ENCODE data around the gene TSPAN6.

Gene TSPAN6, protein sequence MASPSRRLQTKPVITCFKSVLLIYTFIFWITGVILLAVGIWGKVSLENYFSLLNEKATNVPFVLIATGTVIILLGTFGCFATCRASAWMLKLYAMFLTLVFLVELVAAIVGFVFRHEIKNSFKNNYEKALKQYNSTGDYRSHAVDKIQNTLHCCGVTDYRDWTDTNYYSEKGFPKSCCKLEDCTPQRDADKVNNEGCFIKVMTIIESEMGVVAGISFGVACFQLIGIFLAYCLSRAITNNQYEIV

DNA sequence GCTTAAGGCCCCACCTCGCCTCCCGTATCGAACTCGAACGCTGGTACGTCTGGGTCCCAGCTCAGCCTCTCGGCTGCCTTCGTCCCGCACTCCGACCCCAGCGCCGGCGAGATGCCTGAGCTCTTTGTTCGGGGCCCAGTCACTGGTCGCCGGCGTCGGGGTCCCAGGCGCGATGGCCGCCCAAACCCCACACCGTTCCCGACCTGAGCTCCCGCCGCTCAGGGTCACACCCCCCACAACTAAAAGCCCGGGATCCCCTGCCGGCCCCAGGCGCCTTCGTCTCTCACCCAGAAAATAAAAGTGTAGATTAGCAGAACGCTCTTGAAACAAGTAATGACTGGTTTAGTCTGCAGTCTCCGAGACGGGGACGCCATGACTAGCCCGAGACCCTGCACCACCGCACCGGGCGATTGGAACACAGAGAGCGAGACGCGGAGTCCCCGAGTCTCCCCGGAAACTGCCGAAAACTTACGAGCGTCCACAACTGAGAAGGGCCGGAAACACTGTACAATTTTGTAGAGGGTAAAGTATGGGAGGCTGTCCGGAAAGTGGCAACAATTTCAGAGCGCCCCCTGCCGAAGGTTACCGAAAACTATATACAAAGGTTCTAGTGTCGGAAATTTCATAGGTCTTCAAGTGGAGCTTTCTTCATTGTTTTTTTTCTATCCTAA lies at the start of gene TSPAN6:
TSPAN6 (minus strand) TSS at position 486 of the 671 bp plus-strand sequence; CDS start at position 374, 112 bp downstream.
- H3K4me3 Mint-ChIP-seq: peak within 1 kb of the TSS; percentile 81
- no peaks in the 10 kb centered on the region for H3K36me3 Mint-ChIP-seq (ENCODE audit: low read depth)
- peaks cover 7% of the 10 kb centered on the region for H3K4me1 Mint-ChIP-seq (ENCODE audit: low read depth)
- peaks cover 18% of the 10 kb centered on the region for H3K27me3 Mint-ChIP-seq
- H3K9me3 Mint-ChIP-seq: no peaks in the 10 kb centered on the region
- H3K27ac Mint-ChIP-seq: no peak within 1 kb of the TSS

DNA sequence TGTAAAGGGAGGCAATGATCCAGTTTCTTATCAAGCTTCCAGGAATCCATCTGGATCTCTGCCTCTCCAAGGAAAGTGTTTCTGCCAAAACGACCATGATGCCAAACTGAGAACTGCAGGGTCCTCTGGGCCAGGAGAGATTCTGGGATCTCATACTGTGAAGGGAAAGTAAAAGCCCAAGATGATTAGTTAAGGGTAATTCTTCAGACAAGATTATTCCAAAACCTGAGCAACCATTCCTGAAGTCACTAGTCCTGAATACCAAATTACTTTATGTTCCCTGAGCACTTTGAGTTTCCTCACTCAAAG lies 49.3 kb upstream of the TSPAN6 start:
- Mint-ChIP-seq H3K4me3 (no peak overlapping the region), H3K27ac (no peak overlapping the region), H3K9me3 (no peaks in the 10 kb centered on the region), H3K4me1 (ENCODE audit: low read depth) (peaks cover 21% of the 10 kb centered on the region), H3K27me3 (peaks cover 6% of the 10 kb centered on the region), H3K36me3 (ENCODE audit: low read depth) (no peaks in the 10 kb centered on the region)

DNA sequence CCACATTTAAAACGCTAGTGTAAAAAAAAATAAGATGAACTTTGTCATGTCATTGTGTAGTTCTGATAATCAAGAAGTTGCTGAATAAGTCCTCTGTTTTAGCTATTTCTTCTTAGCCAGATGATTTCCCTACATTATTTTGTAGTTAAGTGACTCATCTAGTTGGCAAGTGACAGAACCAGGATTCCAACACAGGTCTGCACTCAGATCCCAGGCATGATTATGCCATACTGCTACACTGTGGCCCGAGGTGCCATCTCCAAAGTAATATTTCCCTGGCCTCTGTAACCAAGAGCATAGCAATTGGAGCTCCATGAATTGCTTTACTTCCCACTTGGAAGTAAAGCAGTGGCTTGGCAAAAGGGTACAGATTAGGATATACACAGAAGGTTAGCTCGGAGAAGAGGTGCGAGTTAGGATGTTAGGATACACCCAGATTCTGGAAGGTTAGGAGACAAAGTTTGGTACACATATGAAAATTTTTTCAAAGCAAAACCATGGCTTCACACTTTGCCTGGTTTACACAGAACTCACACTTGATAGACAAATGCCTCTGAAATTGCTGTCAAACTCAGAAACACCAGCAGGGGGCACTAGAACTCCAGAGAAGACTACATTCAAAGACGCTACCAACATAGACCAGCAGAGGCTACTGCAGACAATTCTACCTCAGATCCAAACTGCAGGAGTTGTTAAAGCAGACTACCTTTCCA lies 48.8 kb upstream of the TSPAN6 start:
- Mint-ChIP-seq H3K36me3 (ENCODE audit: low read depth) (no peaks in the 10 kb centered on the region), H3K27ac (no peak overlapping the region)

DNA sequence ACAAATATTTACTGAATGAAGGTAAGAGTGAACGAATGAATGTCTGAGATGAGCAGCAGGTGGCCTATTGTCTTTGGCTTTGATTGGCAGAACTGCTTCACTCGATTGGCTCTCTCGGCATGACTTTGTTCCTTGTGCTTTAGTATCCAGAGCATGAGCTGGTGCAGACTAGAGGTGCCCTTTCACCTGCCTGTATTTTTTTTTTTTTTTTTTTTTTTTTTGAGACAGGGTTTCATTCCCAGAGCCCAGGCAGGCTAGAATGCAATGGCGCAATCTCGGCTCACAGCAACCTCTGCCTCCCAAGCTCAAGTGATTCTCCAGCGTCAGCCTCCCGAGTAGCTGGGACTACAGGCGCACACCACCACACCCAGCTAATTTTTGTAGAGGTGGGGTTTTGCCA lies 46.3 kb upstream of the TSPAN6 start:
- H3K9me3 Mint-ChIP-seq: no peaks in the 10 kb centered on the region
- H3K27ac Mint-ChIP-seq: no peak overlapping the region
- H3K36me3 Mint-ChIP-seq (ENCODE audit: low read depth): no peaks in the 10 kb centered on the region
- no peak overlapping the region for H3K4me3 Mint-ChIP-seq
- peaks cover 3% of the 10 kb centered on the region for H3K27me3 Mint-ChIP-seq
- H3K4me1 Mint-ChIP-seq (ENCODE audit: low read depth): peaks cover 18% of the 10 kb centered on the region

More for the DNA sequence above, 48.8 kb upstream of the TSPAN6 start:
- peaks cover 6% of the 10 kb centered on the region for H3K27me3 Mint-ChIP-seq
- H3K9me3 Mint-ChIP-seq: no peaks in the 10 kb centered on the region
- H3K4me1 Mint-ChIP-seq (ENCODE audit: low read depth): peaks cover 21% of the 10 kb centered on the region
- H3K4me3 Mint-ChIP-seq: no peak overlapping the region

DNA sequence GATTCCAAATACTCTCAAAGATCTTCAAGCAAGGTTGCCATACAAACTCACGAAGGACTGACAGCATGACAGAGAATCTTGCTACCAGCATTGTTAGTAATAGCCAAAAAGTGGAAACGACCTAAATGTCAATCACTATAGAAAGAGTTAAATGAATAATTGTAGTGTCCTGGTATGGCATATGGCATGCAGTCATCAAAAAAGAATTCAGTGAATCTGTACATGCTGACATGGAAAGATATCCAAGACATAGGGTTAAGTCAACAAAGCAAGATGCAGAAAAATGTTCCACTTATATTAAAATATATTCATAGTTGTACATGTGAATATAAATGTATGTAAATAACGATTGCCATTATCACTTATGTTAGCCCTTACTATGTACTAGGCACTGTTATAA lies 45.0 kb upstream of the TSPAN6 start:
- Mint-ChIP-seq H3K27ac (no peak overlapping the region), H3K27me3 (peaks cover 3% of the 10 kb centered on the region), H3K4me1 (ENCODE audit: low read depth) (peaks cover 5% of the 10 kb centered on the region), H3K9me3 (no peaks in the 10 kb centered on the region), H3K36me3 (ENCODE audit: low read depth) (no peaks in the 10 kb centered on the region), H3K4me3 (no peak overlapping the region)

DNA sequence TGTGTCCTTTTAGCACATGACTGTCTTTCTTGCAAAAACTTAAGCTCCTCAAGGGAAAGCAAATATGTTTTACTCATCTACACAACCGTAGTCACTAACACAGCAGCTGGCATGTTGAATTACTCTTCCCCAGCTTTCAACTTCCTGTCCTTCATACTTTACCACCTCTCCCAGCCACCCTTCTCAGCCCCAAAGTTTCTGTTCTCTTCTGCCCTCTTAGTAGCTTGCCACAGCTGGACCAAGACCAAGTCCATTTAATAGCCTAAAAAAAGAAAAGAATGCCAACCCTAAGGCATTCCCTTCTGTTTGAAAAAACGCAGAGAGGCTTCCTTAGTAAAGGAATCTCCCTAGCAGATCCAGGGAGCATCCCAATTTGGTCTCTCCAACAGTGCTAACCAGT lies 44.1 kb upstream of the TSPAN6 start:
- Mint-ChIP-seq H3K27me3 (peaks cover 3% of the 10 kb centered on the region), H3K36me3 (ENCODE audit: low read depth) (no peaks in the 10 kb centered on the region), H3K27ac (no peak overlapping the region), H3K4me3 (no peak overlapping the region), H3K4me1 (ENCODE audit: low read depth) (peaks cover under 1% of the 10 kb centered on the region), H3K9me3 (no peaks in the 10 kb centered on the region)

DNA sequence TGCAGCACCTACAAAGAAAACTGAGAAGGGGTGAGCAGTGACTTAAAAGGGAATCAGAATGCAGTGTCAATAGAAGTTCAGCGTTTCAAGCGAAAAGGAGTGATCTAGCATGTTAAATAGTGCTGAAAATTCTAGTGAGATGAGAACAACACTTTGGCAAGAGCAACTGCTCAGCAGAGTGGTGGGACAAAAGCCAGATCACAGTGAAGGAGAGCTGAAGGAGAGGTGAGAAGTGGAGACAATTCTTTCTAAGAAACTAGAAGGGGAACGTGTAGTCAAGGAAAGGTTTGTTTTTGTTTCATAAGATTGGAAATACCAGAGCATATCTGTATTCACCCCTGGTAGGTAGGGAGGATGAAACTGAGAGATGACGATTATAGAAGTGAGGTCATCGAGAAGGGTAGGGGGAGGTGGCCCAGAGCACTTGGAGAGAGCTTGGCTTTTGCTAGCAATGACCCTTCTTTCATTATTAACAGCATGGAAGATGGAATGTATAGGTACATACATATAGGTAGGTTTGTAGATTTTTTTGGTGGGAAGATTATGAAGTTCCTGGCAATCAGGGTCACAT lies 41.1 kb upstream of the TSPAN6 start:
- H3K4me3 Mint-ChIP-seq: no peak overlapping the region
- no peaks in the 10 kb centered on the region for H3K27me3 Mint-ChIP-seq
- H3K27ac Mint-ChIP-seq: no peak overlapping the region

DNA sequence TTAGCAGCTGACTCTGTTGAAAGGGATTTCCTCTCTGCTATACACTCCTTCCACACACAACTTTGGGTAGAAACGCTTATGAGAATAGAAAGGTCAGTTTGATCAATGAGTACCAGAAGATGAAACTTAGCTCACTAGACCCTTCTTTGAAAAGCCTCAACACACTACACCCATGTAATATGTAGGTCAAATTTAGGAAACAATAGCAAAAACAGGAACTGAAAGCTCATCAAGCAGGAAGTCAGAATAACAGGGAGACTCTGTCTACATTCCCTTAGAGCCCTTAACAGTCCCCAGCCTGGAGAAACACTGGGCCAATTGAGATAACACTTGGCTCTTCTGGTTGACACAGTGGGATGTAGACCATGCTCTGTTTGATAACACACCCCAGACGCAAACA lies 38.1 kb upstream of the TSPAN6 start:
- Mint-ChIP-seq H3K9me3 (no peaks in the 10 kb centered on the region), H3K36me3 (ENCODE audit: low read depth) (no peaks in the 10 kb centered on the region), H3K4me3 (no peak overlapping the region), H3K27me3 (no peaks in the 10 kb centered on the region), H3K27ac (no peak overlapping the region), H3K4me1 (ENCODE audit: low read depth) (peaks cover 8% of the 10 kb centered on the region)

More for the DNA sequence above, 41.1 kb upstream of the TSPAN6 start:
- Mint-ChIP-seq H3K9me3 (no peaks in the 10 kb centered on the region), H3K36me3 (ENCODE audit: low read depth) (no peaks in the 10 kb centered on the region), H3K4me1 (ENCODE audit: low read depth) (peaks cover 8% of the 10 kb centered on the region)

DNA sequence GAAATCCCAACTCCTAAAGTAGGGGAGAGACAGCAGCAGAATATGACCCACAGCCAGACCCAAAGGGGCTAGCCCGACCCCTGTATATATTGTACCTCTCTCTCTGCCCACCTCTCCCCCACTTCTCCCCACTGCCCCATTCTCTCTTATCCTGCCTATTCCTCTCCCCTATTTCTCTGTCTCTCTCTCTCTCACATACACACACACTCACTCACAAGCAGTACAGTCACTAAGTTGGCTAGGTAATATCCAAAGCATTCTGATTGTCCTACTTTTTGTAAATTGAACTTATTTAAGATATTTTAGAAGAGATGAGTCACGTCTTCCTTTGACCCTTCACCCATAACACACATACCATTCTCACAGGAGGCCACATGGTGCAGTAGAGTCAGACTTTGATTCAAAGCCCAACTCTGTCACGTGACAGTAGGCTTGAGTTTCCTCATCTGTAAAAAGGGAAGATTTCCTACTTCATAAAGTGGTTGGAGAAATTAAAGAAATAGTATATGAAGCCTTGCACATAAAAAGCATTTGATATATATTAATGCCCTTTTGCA lies 36.9 kb upstream of the TSPAN6 start:
- Mint-ChIP-seq H3K4me1 (ENCODE audit: low read depth) (peaks cover 8% of the 10 kb centered on the region), H3K27ac (no peak overlapping the region), H3K4me3 (no peak overlapping the region), H3K36me3 (ENCODE audit: low read depth) (no peaks in the 10 kb centered on the region), H3K27me3 (no peaks in the 10 kb centered on the region), H3K9me3 (no peaks in the 10 kb centered on the region)

DNA sequence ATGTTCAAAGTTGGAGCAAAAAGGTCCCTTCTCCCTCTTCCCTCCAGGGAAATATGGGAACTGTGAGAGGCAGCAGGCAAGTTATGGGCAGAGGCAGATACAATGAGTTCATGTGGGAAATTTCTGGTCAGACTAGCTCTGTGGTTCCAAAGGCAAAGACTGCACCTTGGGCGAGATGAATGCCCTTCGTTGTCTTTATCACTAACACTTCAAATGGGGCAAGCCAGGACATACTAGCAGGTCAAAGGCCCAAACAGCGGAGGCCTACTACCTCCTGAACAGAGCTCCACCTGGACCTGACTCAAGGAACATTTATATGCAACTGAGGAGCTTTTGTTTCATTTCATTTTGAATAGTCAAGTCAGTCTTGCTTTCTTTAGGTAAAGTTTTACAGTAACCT lies 36.4 kb upstream of the TSPAN6 start:
- H3K27ac Mint-ChIP-seq: no peak overlapping the region
- H3K9me3 Mint-ChIP-seq: no peaks in the 10 kb centered on the region
- peaks cover 8% of the 10 kb centered on the region for H3K4me1 Mint-ChIP-seq (ENCODE audit: low read depth)

DNA sequence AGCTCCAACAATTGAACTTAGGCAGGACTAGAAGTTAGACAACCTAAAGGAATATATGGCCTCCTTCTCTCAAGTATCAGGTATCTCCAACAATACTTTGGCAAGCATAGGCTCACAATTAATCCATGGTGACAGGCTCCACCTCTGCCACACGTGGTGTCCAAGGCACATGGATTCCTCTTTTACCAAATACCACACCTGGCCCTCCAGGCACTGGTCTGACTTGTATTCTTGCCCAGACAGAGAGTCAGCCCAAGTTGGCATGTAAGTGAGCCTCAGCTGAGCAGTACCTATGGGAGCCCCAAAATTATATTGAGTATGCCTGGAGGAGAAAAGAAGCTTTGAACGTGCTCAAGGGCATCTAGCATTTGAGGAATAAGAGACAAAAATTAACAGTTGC lies 27.0 kb upstream of the TSPAN6 start:
- H3K4me1 Mint-ChIP-seq (ENCODE audit: low read depth): no peaks in the 10 kb centered on the region
- no peaks in the 10 kb centered on the region for H3K9me3 Mint-ChIP-seq
- no peaks in the 10 kb centered on the region for H3K36me3 Mint-ChIP-seq (ENCODE audit: low read depth)
- no peak overlapping the region for H3K4me3 Mint-ChIP-seq
- no peak overlapping the region for H3K27ac Mint-ChIP-seq
- H3K27me3 Mint-ChIP-seq: peaks cover 4% of the 10 kb centered on the region

More for the DNA sequence above, 36.4 kb upstream of the TSPAN6 start:
- H3K27me3 Mint-ChIP-seq: no peaks in the 10 kb centered on the region
- no peaks in the 10 kb centered on the region for H3K36me3 Mint-ChIP-seq (ENCODE audit: low read depth)
- no peak overlapping the region for H3K4me3 Mint-ChIP-seq

DNA sequence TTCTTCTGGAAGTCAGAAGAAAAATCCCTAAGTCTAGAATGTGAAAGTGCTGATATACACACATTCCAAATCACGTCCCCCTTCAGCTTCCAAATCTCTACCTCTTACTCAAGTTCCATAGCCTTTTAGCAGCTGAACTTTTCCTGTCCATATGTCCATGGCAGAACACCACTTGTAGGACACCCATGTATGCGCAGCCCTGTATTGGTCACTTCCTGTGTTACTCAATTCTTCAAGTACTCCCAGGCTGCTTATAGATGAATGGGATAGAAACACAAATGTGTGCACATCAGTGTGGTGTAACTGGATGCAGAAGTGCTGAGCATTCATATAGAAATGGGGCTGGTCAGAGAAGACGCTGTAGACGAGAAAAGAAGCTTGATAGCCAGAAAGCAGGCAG lies 26.2 kb upstream of the TSPAN6 start:
- Mint-ChIP-seq H3K4me3 (no peak overlapping the region), H3K27ac (no peak overlapping the region), H3K4me1 (ENCODE audit: low read depth) (no peaks in the 10 kb centered on the region), H3K36me3 (ENCODE audit: low read depth) (no peaks in the 10 kb centered on the region), H3K27me3 (peaks cover 7% of the 10 kb centered on the region), H3K9me3 (no peaks in the 10 kb centered on the region)

DNA sequence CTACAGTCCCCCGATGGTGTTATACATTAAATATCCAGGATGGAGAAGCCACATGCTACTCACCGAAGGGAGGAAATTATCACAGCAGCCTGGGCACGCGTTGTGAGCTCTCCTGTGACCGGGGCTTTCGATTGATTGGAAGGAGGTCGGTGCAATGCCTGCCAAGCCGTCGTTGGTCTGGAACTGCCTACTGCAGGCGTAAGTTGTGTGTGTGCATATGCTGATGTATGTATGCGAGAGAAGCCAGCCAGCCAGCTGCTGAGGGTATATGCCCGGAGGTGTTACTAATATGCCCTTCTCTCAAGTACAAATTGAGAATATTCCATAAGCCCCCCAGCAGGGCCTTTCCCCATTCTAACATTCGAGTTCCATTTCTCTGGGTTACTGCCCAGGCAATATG lies 25.6 kb upstream of the TSPAN6 start:
- Mint-ChIP-seq H3K4me3 (no peak overlapping the region), H3K4me1 (ENCODE audit: low read depth) (no peaks in the 10 kb centered on the region), H3K27me3 (peaks cover 8% of the 10 kb centered on the region), H3K9me3 (no peaks in the 10 kb centered on the region), H3K27ac (no peak overlapping the region), H3K36me3 (ENCODE audit: low read depth) (no peaks in the 10 kb centered on the region)

DNA sequence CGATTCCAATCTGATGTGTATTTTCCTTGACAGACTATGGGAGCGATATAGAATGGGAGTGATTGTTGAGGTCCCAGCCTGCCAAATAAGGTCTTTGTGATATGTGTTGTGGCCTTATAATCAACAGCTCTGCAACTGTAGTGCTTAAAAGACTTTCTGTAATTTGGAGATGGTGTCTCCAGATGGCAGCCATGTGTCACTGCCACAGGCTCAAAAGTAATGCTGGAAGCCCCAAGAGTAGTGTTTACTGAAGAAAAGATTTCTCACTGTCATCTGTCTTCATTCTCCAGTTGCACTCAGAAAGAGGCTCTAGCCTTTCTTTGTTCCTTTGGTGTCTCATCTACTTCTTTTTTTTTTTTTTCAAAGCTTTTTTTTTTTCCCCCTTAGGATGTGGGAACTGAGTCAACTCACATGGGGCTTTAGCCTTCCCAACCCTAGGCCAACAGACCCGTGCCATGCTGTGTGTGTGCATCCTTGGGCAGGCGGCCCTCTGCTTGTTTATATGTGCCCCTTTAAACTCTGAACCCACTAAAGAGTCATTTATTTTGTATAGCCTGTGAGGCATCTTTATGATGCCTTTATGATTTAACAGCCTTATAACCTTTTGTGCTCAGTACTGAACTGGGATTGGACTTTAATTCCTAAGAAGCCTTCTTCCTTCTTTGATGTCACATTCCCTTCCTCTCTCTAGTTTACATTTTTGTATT lies 23.0 kb upstream of the TSPAN6 start:
- no peaks in the 10 kb centered on the region for H3K36me3 Mint-ChIP-seq (ENCODE audit: low read depth)
- peaks cover 8% of the 10 kb centered on the region for H3K27me3 Mint-ChIP-seq
- no peaks in the 10 kb centered on the region for H3K9me3 Mint-ChIP-seq
- no peaks in the 10 kb centered on the region for H3K4me1 Mint-ChIP-seq (ENCODE audit: low read depth)
- H3K27ac Mint-ChIP-seq: no peak overlapping the region
- no peak overlapping the region for H3K4me3 Mint-ChIP-seq
